Astrocyte (in vitro differentiated cells and primary cell): Measurements from ENCODE around the gene NRBF2. TPM values are rescaled to one million over a fixed set of nuclear protein-coding genes. Genes with fewer than 3 reads are reported as not detected.

ENCODE experiments used
- DNase-seq: peaks from one replicate; pipeline ENCODE4 v3.0.0-alpha.2; 2010; ENCODE audit warnings: low read depth
- FAIRE-seq: peaks from 2 replicates; lab custom pipeline; 2011; peaks lifted over from hg19 to GRCh38; lab: Jason Lieb, UNC
- H2AFZ ChIP-seq: 2 replicates; pipeline ENCODE4 v1.6.0; 2012; ENCODE audit warnings: low read depth, low read length, inconsistent platforms
- H3K27ac ChIP-seq: 2 replicates; pipeline ENCODE4 v1.5.1; 2011; ENCODE audit warnings: low read depth, low read length, inconsistent platforms
- H3K27me3 ChIP-seq: 2 replicates; pipeline ENCODE4 v1.6.0; 2011; ENCODE audit warnings: low read length, inconsistent platforms; ENCODE audit not compliant: insufficient read depth
- H3K36me3 ChIP-seq: 2 replicates; pipeline ENCODE4 v1.5.1; 2011; ENCODE audit warnings: low read length, inconsistent platforms; ENCODE audit not compliant: insufficient read depth
- H3K4me1 ChIP-seq: 2 replicates; pipeline ENCODE4 v1.5.1; 2011; ENCODE audit warnings: low read length, inconsistent platforms; ENCODE audit not compliant: insufficient read depth
- H3K4me2 ChIP-seq: 2 replicates; pipeline ENCODE4 v1.6.0; 2012; ENCODE audit warnings: low read length, inconsistent platforms
- H3K4me3 ChIP-seq: 2 replicates; pipeline ENCODE4 v1.5.1; 2011; ENCODE audit warnings: low read depth, mild to moderate bottlenecking, low read length, inconsistent platforms; ENCODE audit not compliant: insufficient read depth
- H3K79me2 ChIP-seq: 2 replicates; pipeline ENCODE4 v1.6.0; 2012; ENCODE audit warnings: mild to moderate bottlenecking, low read length, inconsistent platforms; ENCODE audit not compliant: insufficient read depth
- H3K9ac ChIP-seq: 2 replicates; pipeline ENCODE4 v1.6.0; 2012; ENCODE audit warnings: mild to moderate bottlenecking, low read length, inconsistent platforms
- H3K9me3 ChIP-seq: 2 replicates; pipeline ENCODE4 v1.5.1; 2012; ENCODE audit warnings: low read depth, mild to moderate bottlenecking, low read length, inconsistent platforms; ENCODE audit not compliant: insufficient read depth
- H4K20me1 ChIP-seq: 2 replicates; pipeline ENCODE4 v1.6.0; 2012; ENCODE audit warnings: low read length, inconsistent platforms; ENCODE audit not compliant: insufficient read depth
- H3K27ac Mint-ChIP-seq: one replicate; pipeline ENCODE4 v1.8.0; 2021; ENCODE audit warnings: mild to moderate bottlenecking, mixed read lengths; ENCODE audit not compliant: unreplicated experiment
- H3K27me3 Mint-ChIP-seq: one replicate; pipeline ENCODE4 v1.8.0; 2021; ENCODE audit warnings: low read depth, mixed read lengths; ENCODE audit not compliant: unreplicated experiment
- H3K36me3 Mint-ChIP-seq: one replicate; pipeline ENCODE4 v1.8.0; 2021; ENCODE audit warnings: low read depth, mixed read lengths; ENCODE audit not compliant: unreplicated experiment
- H3K4me1 Mint-ChIP-seq: one replicate; pipeline ENCODE4 v1.8.0; 2021; ENCODE audit warnings: low read depth, mixed read lengths; ENCODE audit not compliant: unreplicated experiment
- H3K4me3 Mint-ChIP-seq: one replicate; pipeline ENCODE4 v1.8.0; 2021; ENCODE audit warnings: mild to moderate bottlenecking, moderate library complexity, mixed read lengths; ENCODE audit not compliant: unreplicated experiment
- H3K9me3 Mint-ChIP-seq: one replicate; pipeline ENCODE4 v1.8.0; 2021; ENCODE audit warnings: mild to moderate bottlenecking, mixed read lengths; ENCODE audit not compliant: unreplicated experiment
- CTCF ChIP-seq: IDR thresholded peaks from 2 replicates; pipeline ENCODE4 v1.5.1; 2011; ENCODE audit warnings: low read depth, mild to moderate bottlenecking, inconsistent platforms, low read length, moderate library complexity; ENCODE audit not compliant: insufficient read depth
- EZH2 ChIP-seq: IDR thresholded peaks from 2 replicates; pipeline ENCODE4 v1.6.1; 2012; ENCODE audit warnings: mild to moderate bottlenecking, low read length, inconsistent platforms; ENCODE audit not compliant: insufficient read depth
- total RNA-seq: library from RNA; stranded (reverse); gene quantifications from 2 replicates; pipeline ENCODE4 v1.2.1, GENCODE V29; 2021

NRBF2 gene
- total RNA-seq, 1 donor from 2014 or later: 55.4 TPM

- H3K27ac Mint-ChIP-seq: peak overlapping the region; percentile 98
- peak overlapping the region; percentile 57 for H3K4me3 Mint-ChIP-seq
- Histone ChIP-seq H4K20me1 (no peaks in the 10 kb centered on the region), H3K27ac (peak overlapping the region; percentile 57), H2AFZ (peak overlapping the region; percentile 63), H3K4me3 (peak overlapping the region; percentile 32), H3K27me3 (no peaks in the 10 kb centered on the region), H3K9me3 (no peaks in the 10 kb centered on the region), H3K4me1 (peaks cover 7% of the 10 kb centered on the region), H3K4me2 (peak overlapping the region; percentile 79), H3K79me2 (no peaks in the 10 kb centered on the region), H3K9ac (peak overlapping the region; percentile 56), H3K36me3 (no peaks in the 10 kb centered on the region)
- TF ChIP-seq EZH2 (no peak), CTCF (no peak)
- DNase-seq (peak; percentile 82), FAIRE-seq (peak; percentile 49)
- peaks cover 27% of the 10 kb centered on the region for H3K4me1 Mint-ChIP-seq
- H3K27me3 Mint-ChIP-seq: no peaks in the 10 kb centered on the region
- H3K9me3 Mint-ChIP-seq: peaks cover 3% of the 10 kb centered on the region
- no peaks in the 10 kb centered on the region for H3K36me3 Mint-ChIP-seq
These were observed 26.9 kb upstream of the NRBF2 start for GRCh38 chr10:63106111-63106755.

GRCh38 chr10:63107943-63108437 is 25.1 kb upstream of the NRBF2 start:
- Histone ChIP-seq H2AFZ (no peak overlapping the region), H3K79me2 (no peaks in the 10 kb centered on the region), H3K27ac (no peak overlapping the region), H3K27me3 (no peaks in the 10 kb centered on the region), H3K4me1 (peaks cover 7% of the 10 kb centered on the region), H3K36me3 (no peaks in the 10 kb centered on the region), H3K9me3 (no peaks in the 10 kb centered on the region), H3K4me2 (no peak overlapping the region), H4K20me1 (no peaks in the 10 kb centered on the region), H3K9ac (no peak overlapping the region), H3K4me3 (no peak overlapping the region)
- Mint-ChIP-seq H3K27me3 (no peaks in the 10 kb centered on the region), H3K36me3 (no peaks in the 10 kb centered on the region), H3K4me3 (no peak overlapping the region), H3K9me3 (peaks cover 3% of the 10 kb centered on the region), H3K27ac (no peak overlapping the region), H3K4me1 (peaks cover 20% of the 10 kb centered on the region)
- DNase-seq (no peak), FAIRE-seq (no peak)
- no peak for TF ChIP-seq EZH2
- TF ChIP-seq CTCF: no peak

- DNase-seq (no peak), FAIRE-seq (no peak)
- Histone ChIP-seq H3K4me3 (no peak overlapping the region), H3K36me3 (no peaks in the 10 kb centered on the region), H3K79me2 (no peaks in the 10 kb centered on the region), H4K20me1 (no peaks in the 10 kb centered on the region), H3K27me3 (no peaks in the 10 kb centered on the region), H2AFZ (no peak overlapping the region), H3K9ac (no peak overlapping the region), H3K27ac (no peak overlapping the region), H3K9me3 (no peaks in the 10 kb centered on the region), H3K4me1 (peaks cover 10% of the 10 kb centered on the region), H3K4me2 (no peak overlapping the region)
- Mint-ChIP-seq H3K9me3 (peaks cover 3% of the 10 kb centered on the region), H3K27ac (no peak overlapping the region), H3K4me3 (no peak overlapping the region), H3K27me3 (no peaks in the 10 kb centered on the region), H3K36me3 (no peaks in the 10 kb centered on the region), H3K4me1 (peaks cover 23% of the 10 kb centered on the region)
- TF ChIP-seq CTCF: no peak
- no peak for TF ChIP-seq EZH2
These were observed 22.2 kb upstream of the NRBF2 start for GRCh38 chr10:63110940-63111339.
